Activated CD8-positive, alpha-beta T cell treated with anti-CD3 and anti-CD28 coated beads for 36 hours (primary cell): ENCODE measurements around the gene RPL5. TPM values are rescaled to one million over a fixed set of nuclear protein-coding genes. Genes with fewer than 3 reads are reported as not detected.
"Not testable (repeated sequence)": the region's sequence is repeated elsewhere in the genome, so short reads cannot be mapped to it uniquely, and the experiment has no call there.

Source experiments
- ATAC-seq: fragments of 200-7000 bp; cut with Tn5 transposase; one replicate; pipeline ENCODE4 v1.10.0; 2021; ENCODE audit warnings: mild to moderate bottlenecking, moderate library complexity
- CTCF ChIA-PET: fragments of 350-600 bp; sonication (Branson Sonifier 250); formaldehyde crosslinking; loops from one replicate; lab custom pipeline; 2021; ENCODE audit warnings: antibody characterized with exemption; lab: Charles Lee
- POLR2A ChIA-PET: fragments of 350-600 bp; sonication (Branson Sonifier 250); formaldehyde crosslinking; loops from one replicate; lab custom pipeline; 2021; ENCODE audit warnings: antibody characterized with exemption; lab: Charles Lee
- DNase-seq: peaks from one replicate; pipeline ENCODE4 v3.0.0-alpha.2; 2020
- H3K27ac Mint-ChIP-seq: one replicate; pipeline ENCODE4 v1.8.0; 2021; ENCODE audit warnings: mild to moderate bottlenecking, mixed read lengths
- H3K27me3 Mint-ChIP-seq: one replicate; pipeline ENCODE4 v1.8.0; 2021; ENCODE audit warnings: mixed read lengths
- H3K36me3 Mint-ChIP-seq: one replicate; pipeline ENCODE4 v1.8.0; 2021; ENCODE audit warnings: low read depth, mixed read lengths
- H3K4me1 Mint-ChIP-seq: one replicate; pipeline ENCODE4 v1.8.0; 2021; ENCODE audit warnings: low read depth, mixed read lengths
- H3K4me3 Mint-ChIP-seq: one replicate; pipeline ENCODE4 v1.8.0; 2021; ENCODE audit warnings: mild to moderate bottlenecking, moderate library complexity, mixed read lengths
- H3K9me3 Mint-ChIP-seq: one replicate; pipeline ENCODE4 v1.8.0; 2021; ENCODE audit warnings: mixed read lengths
- intact Hi-C: fragments of 100-400 bp; cut with micrococcal nuclease; formaldehyde crosslinking; loops from one replicate; pipeline ENCODE4 v1.10.0; 2022
- total RNA-seq, 2 experiments: library from RNA; stranded (reverse); gene quantifications; one replicate each; pipeline ENCODE4 v1.2.3, GENCODE V29; 2021
- TF ChIP-seq, protein P1 (sequence below): fragments of 200-600 bp; IDR thresholded peaks from one replicate; pipeline ENCODE4 v1.8.0; 2022; ENCODE audit warnings: antibody characterized with exemption, mild to moderate bottlenecking

Gene RPL5
- total RNA-seq = 1,000 to 10,000 TPM; 1,782 to 1,792 TPM

DNA sequence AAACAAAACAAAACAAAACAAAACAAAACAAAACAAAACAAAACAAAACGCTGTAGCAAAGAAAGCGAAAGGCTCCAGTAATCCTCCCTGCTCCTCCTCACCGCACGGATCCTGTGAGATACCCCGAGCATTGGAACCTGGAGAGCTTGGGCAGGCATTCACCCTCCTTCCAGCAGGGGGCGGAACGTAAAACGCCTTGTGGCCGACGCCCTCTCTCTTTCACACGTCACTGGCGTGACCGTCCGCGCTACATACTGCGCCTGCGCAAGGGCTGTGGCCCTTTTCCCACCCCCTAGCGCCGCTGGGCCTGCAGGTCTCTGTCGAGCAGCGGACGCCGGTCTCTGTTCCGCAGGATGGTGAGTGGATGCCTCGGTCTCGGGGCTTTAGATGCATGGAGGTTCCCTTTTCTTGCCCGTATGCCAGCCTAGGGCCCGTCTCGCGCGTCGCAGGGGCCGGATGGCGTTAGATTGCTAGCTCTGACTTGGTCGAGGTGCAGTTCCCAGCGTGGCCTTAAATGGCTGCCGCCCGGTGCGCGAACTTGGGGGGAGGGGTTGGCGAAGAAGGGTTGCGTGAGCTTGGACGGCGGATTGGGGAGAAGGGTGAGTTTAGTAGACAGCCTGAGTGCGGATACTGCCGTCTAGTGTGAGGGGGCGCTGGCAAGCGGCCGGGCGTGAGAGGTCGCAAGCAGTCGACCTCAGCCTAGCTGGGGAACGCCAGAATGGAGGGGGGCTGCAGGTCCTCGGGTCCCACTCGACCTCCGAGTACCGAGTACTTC lies at the start of gene RPL5:
RPL5 (plus strand) TSS at position 279 of the 775 bp plus-strand sequence; CDS start at position 354, 75 bp downstream.
- POLR2A ChIA-PET = interaction anchor here (0.6 to 2.7 kb wide), 19 partner anchors 10 to 513 kb away, joined by 3 to 30 read pairs (median 3); partner anchors contain the start of genes DIPK1A, EVI5 and MTF2
- H3K27me3 Mint-ChIP-seq = no peaks in the 10 kb centered on the region
- intact Hi-C loops = no loop called here
- CTCF ChIA-PET = interaction anchor here (0.6 to 2.7 kb wide), 26 partner anchors 10 to 814 kb away, joined by 3 to 25 read pairs (median 4); partner anchors contain the start of genes DIPK1A and MTF2
- peaks cover 52% of the 10 kb centered on the region for H3K36me3 Mint-ChIP-seq
- peaks cover 28% of the 10 kb centered on the region for H3K4me1 Mint-ChIP-seq
- DNase-seq = peak; percentile 98
- peak within 1 kb of the TSS; percentile 99 for H3K4me3 Mint-ChIP-seq
- peak within 1 kb of the TSS; percentile 99 for H3K27ac Mint-ChIP-seq
- ATAC-seq = peak; percentile 93
- H3K9me3 Mint-ChIP-seq = no peaks in the 10 kb centered on the region
- TF ChIP-seq, protein P1, sequence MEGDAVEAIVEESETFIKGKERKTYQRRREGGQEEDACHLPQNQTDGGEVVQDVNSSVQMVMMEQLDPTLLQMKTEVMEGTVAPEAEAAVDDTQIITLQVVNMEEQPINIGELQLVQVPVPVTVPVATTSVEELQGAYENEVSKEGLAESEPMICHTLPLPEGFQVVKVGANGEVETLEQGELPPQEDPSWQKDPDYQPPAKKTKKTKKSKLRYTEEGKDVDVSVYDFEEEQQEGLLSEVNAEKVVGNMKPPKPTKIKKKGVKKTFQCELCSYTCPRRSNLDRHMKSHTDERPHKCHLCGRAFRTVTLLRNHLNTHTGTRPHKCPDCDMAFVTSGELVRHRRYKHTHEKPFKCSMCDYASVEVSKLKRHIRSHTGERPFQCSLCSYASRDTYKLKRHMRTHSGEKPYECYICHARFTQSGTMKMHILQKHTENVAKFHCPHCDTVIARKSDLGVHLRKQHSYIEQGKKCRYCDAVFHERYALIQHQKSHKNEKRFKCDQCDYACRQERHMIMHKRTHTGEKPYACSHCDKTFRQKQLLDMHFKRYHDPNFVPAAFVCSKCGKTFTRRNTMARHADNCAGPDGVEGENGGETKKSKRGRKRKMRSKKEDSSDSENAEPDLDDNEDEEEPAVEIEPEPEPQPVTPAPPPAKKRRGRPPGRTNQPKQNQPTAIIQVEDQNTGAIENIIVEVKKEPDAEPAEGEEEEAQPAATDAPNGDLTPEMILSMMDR = peak; percentile 95

DNA sequence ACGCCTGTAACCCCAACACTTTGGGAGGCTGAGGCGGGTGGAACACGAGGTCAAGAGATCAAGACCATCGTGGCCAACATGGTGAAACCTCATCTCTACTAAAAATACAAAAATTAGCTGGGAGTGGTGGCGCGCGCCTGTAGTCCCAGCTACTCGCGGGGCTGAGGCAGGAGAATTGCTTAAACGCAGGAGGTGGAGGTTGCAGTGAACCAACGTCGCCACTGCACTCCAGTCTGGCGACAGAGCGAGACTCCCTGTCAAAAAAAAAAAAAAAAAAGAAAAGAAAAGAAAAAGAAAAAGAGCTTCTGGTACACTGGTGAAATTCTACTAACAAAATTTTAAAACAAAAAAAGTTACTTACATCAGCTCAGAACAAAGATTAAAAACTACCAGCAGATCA lies 48.3 kb upstream of the RPL5 start:
- ATAC-seq, H3K9me3 Mint-ChIP-seq, intact Hi-C loops, DNase-seq, CTCF ChIA-PET, H3K36me3 Mint-ChIP-seq, POLR2A ChIA-PET, H3K27ac Mint-ChIP-seq: not testable (repeated sequence)
- Mint-ChIP-seq H3K4me1 (peaks cover 17% of the 10 kb centered on the region), H3K27me3 (peaks cover 50% of the 10 kb centered on the region), H3K4me3 (peak overlapping the region; percentile 66)

DNA sequence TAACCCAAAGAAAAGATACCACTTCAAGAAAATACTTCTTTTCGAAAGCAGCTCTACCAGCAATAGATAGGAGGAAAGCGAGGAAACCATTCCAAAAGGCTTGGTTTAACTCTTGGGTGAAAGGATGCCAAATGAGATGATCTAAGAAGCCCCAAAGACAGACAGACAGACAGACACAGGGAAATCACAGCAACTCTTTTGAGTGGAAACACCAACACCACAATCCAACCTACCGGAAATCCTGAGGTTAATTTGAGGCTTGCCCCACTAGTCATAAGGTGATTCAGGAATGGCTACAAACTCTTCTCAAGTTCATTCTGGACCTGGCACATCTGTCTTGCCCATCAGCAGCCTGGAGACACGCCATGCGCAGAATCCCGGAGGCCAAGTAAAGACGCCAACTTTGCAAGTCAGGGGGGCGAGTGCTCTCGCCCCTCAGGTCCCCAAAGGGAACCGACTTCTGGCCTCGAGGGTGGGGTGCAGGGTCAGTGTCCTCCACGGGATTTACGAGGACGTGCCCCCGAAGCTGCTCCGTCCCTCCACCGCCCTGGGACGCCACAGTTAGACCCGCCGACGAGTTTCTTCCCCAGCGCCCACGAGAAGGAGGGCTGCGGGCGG lies 47.7 kb upstream of the RPL5 start:
- intact Hi-C loops = no loop called here
- ATAC-seq (peak; percentile 46), DNase-seq (peak; percentile 64)
- Mint-ChIP-seq H3K27me3 (peaks cover 51% of the 10 kb centered on the region), H3K4me1 (peaks cover 17% of the 10 kb centered on the region), H3K27ac (no peak overlapping the region), H3K4me3 (peak overlapping the region; percentile 66), H3K36me3 (peaks cover 2% of the 10 kb centered on the region), H3K9me3 (peaks cover 2% of the 10 kb centered on the region)
- TF ChIP-seq, protein P1 = no peak
- CTCF ChIA-PET = interaction anchor here (1.5 kb wide), 1 partner anchor 33 kb away, joined by 3 read pairs; no protein-coding TSS in a partner anchor
- POLR2A ChIA-PET = interaction anchor here (0.6 to 1.9 kb wide), 3 partner anchors 48 to 164 kb away, joined by 3 to 9 read pairs (median 4); partner anchors contain the start of gene RPL5

DNA sequence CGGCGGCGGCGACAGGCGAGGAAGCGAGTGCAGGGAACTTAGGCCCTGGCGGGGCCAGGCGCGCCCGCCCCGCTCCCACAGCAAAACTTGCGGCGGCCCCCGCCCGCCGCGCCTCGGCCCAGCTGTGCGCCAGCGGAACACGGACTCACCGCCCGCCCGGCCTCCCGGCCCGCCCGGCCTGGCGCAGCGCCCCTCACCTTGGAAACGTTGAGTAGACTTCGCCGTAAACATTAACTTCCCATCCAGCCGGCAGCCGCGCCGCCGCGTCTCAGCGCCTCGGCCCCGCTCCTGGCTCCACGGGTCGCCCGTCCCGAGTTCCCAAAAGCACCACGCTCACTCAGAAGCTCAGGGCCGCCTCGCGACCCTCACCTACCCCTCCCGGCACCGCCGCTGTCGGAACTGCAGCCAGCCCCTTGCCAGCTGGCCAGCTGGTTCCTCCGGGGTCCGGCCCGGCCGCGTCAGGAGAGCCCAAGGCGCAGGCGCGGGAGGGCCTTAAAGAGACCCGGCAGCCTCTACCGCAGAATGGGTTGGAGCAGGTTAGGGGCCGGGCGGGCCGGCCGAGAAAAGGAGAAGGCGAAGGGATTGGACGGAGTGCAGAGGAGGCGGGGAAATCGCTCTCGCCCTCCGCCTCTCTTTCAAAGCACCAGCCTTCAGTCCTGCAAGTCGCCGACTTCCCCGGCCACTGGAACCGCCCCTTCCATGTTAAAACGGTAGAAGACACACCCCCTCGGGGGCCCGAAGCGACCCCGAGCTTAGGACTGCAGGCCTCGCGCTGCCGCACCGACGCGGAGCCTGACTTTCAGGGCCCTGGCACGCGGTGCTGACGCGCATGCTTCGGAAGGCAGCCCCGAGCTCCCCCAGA lies 47.0 kb upstream of the RPL5 start, which contains the start of gene EVI5:
EVI5 (minus strand) TSS at position 470 of the 862 bp plus-strand sequence. CDS start 48,562 bp downstream, outside the sequence.
- ChIA-PET POLR2A (interaction anchor here (0.6 to 1.9 kb wide), 3 partner anchors 47 to 165 kb away, joined by 3 to 9 read pairs (median 4); partner anchors contain the start of gene RPL5), CTCF (interaction anchor here (0.7 to 2.0 kb wide), 5 partner anchors 11 to 77 kb away, joined by 3 to 4 read pairs (median 4); no protein-coding TSS in a partner anchor)
- peaks cover 2% of the 10 kb centered on the region for H3K36me3 Mint-ChIP-seq

More for the DNA sequence above, 47.0 kb upstream of the RPL5 start, which contains the start of gene EVI5:
- DNase-seq = peak; percentile 67
- peak; percentile 78 for ATAC-seq
- intact Hi-C loops = no loop called here
- Mint-ChIP-seq H3K27me3 (peaks cover 53% of the 10 kb centered on the region), H3K4me1 (peaks cover 17% of the 10 kb centered on the region), H3K4me3 (peak within 1 kb of the TSS; percentile 68), H3K27ac (no peak within 1 kb of the TSS), H3K9me3 (peaks cover 2% of the 10 kb centered on the region)
- TF ChIP-seq, protein P1 = no peak
